GM19240 (cell line): Measurements from ENCODE around the gene ASGR1.

Experiments used
- DNase-seq: peaks from one replicate; pipeline ENCODE4 v3.0.0; 2011; ENCODE audit warnings: low spot score; ENCODE audit not compliant: insufficient read length

ASGR1 gene

GRCh38 chr17:7124923-7125322 is 54.2 kb downstream of the ASGR1 start:
- DNase-seq = no peak

GRCh38 chr17:7123844-7124243 is 55.3 kb downstream of the ASGR1 start:
- no peak for DNase-seq
